GM12874 (cell line): Measurements from ENCODE around the gene ZCCHC14.

Source experiments
- TF ChIP-seq, protein P1 (sequence below): IDR thresholded peaks from 2 replicates; pipeline ENCODE4 v1.5.1; 2011; ENCODE audit warnings: low read depth, mild to moderate bottlenecking, control low read depth, low read length, moderate library complexity; ENCODE audit not compliant: insufficient read depth

ZCCHC14 gene

DNA sequence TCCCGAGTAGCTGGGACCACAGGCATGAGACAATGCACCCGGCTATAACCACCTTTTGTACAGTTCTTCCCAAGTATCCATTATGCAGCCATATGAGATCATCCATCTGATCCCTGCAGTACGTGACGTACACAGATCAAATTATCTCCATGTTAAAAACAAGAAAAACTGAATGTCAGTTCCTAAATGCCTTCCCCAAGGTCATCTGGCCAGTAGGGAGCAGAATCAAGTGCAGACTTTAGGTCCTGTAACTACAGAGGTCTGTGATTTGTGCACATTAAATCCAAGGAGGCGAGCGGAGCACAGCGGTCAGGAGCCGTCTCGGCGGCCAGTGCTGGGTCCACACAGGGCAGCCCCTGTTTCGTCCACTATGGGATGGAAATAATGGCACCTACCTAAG lies 23.7 kb downstream of the ZCCHC14 start:
- TF ChIP-seq, protein P1, sequence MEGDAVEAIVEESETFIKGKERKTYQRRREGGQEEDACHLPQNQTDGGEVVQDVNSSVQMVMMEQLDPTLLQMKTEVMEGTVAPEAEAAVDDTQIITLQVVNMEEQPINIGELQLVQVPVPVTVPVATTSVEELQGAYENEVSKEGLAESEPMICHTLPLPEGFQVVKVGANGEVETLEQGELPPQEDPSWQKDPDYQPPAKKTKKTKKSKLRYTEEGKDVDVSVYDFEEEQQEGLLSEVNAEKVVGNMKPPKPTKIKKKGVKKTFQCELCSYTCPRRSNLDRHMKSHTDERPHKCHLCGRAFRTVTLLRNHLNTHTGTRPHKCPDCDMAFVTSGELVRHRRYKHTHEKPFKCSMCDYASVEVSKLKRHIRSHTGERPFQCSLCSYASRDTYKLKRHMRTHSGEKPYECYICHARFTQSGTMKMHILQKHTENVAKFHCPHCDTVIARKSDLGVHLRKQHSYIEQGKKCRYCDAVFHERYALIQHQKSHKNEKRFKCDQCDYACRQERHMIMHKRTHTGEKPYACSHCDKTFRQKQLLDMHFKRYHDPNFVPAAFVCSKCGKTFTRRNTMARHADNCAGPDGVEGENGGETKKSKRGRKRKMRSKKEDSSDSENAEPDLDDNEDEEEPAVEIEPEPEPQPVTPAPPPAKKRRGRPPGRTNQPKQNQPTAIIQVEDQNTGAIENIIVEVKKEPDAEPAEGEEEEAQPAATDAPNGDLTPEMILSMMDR: no peak

DNA sequence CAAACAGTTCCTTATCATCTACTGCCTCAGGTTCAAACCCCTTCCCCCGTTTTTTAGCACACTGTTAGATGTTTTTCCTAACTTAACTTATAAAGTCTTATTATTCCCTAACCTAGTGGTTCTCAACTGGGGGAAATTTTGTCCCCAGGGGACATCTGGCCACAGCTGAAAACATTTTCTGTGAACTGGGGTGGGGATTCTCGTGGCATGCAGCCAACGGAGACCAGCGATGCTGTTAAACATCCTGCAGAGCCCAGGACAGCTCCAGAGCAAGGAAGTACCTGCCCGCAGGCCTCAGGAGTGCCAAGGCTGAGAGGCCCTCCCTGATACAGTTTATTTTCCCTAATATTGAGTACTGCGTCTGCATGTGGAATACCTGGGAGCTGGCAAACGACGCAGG lies 24.3 kb downstream of the ZCCHC14 start:
- TF ChIP-seq, protein P1: no peak

DNA sequence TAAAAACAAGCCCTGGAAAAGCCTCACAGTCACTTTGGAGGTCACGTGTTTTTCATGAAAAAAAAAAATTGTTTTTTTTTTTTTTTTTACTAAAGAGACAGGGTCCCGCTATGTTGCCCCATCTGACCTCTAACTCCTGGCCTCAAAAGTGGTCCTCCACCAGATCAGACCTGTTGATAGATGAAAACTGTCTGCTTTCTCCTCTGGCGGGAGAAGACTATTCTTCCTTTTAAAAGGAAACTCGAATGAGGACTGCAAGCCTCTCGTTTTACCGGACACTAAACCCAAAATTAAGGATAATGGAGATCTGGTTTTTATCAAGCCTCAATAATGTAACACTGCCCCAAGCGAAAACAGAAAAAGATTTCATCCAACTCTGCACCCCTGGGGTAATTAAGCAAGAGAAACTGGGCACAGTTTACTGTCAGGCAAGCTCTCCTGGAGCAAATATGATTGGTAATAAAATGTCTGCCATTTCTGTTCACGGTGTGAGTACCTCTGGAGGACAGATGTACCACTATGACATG lies 25.8 kb downstream of the ZCCHC14 start:
- TF ChIP-seq, protein P1: no peak

DNA sequence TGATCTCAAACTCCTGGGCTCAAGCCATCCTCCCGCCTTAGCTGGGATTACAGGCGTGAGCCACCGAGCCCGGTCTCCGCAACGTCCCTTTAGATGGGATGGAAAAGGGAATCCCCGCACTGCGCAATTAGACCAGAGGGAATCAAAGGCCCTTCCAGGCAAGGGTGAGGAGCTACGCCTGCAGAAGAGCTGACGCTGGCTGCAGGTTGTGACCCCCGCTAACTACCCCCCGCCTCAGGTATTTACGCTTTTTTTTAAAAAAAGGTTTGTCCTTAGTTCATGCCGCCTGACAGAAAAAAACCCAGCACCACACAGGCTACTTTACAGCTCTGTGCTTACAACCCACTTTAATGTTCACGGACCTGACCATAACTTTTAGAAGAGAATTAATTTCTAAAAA lies 26.9 kb downstream of the ZCCHC14 start:
- TF ChIP-seq, protein P1: no peak

DNA sequence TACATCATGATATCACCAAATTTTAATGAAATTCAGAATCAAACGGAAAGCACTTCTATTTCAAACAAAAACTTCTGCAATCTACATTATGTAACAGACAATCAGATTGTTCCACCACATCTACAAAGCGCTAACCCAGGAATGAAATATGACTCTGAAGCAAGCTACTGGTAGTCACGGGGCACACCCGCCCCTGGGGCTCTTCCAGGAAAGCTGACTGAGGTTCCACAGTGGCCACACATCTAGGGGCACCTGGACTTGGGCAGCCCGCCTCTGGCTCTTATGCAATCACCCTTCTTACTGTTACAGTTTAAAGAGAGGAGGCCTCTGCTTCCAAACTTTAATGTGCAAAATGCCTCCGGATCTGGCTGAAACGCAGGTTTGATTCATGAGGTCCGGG lies 27.5 kb downstream of the ZCCHC14 start:
- TF ChIP-seq, protein P1: no peak

DNA sequence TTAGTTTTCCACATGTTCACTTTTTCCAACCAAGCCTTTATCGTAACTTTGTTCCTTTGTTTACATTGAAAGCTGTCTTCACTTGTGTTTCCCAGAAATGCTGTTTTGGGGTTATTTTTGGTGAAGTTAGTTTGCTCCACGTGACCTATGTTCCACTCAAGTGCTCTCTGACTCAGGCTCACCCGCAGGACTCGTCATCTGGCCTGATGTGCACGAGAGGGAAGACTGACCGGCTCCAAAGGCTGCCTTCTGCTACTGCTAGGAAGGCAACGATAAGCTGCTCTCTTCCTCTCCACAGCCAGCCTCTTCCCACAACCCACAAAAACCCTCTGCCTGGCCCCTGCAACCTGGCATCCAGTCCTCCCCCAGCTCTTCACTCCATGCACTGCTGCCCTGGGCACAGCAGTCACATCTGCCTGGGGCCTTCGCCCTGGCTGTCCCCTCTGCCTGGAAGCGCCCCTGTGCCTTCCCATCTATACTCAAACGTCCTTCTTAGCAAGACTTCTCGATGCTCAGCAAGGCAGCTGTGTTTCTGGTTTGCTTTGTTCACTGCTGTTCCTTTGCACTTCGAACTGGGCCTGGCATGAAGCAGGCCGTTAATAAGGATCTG lies 28.0 kb downstream of the ZCCHC14 start:
- TF ChIP-seq, protein P1: no peak

DNA sequence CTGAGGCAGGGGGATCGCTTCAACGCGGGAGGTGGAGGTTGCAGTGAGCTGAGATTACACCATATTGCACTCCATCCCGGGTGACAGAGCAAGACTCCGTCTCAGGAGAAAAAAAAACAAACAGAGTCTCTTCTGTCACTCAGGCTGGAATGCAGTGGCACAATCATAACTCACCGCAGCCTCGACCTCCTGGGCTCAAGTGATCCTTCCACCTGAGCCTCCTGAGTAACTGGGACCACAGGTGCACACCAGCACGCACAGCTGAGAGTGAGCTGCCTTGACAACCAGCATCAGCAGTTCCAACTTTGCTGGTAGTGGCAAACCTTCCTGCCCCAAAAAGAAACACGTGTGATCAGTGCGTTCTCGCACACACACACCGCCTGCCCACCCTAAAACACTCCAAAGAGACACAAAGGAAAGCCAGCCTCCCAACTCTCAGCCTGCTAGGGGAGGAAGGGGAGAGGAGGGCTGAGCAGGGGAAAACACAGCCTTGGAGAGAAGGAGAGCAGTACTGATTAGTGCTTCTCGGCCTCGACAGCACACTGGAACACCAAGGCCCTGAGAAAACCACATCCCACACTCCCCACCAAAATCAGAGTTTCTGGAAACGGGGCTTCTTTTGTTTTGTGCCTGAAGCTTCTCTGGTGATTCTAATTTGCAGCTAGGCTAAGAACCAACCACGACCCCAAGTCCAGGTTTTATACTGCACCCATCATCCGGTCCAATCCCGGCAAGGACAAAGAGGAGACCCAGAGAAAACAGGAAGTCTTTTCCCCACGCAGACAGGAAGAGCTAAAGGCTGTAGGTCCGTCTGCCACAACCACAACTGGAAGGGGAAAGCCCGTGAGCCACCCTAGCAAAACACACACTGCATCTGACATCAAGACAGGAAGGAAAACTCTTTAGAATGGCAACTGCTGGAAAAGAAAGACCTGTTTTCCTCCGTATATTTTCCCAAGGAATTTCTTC lies 28.8 kb downstream of the ZCCHC14 start:
- TF ChIP-seq, protein P1: no peak
